GM12878 (cell line): ENCODE measurements around the gene GMNN. TPM values are rescaled to one million over a fixed set of nuclear protein-coding genes. Genes with fewer than 3 reads are reported as not detected.

Experiments used
- ATAC-seq: fragments of 200-7000 bp; cut with Tn5 transposase; 3 replicates; pipeline ENCODE4 v1.9.1; 2020; ENCODE audit warnings: mild to moderate bottlenecking, moderate library complexity
- BruUV-seq: library from RNA; stranded (reverse); fragments of 400-500 nt; replicated peaks from 2 replicates; lab custom pipeline; 2021; lab: Mats Ljungman, UMichigan
- CTCF ChIA-PET: fragments of 300-600 bp; sonication (Branson Sonifier 250); formaldehyde crosslinking; extraction: SDS; loops from one replicate; lab custom pipeline; 2021; ENCODE audit warnings: inconsistent platforms; lab: Yijun Ruan, JAX
- POLR2A ChIA-PET: fragments of 350-600 bp; formaldehyde crosslinking; extraction: SDS; loops from one replicate; lab custom pipeline; 2021; ENCODE audit warnings: inconsistent platforms; lab: Charles Lee
- RAD21 ChIA-PET: fragments of 300-600 bp; sonication (Branson Sonifier 250); formaldehyde crosslinking; loops from one replicate; lab custom pipeline; 2023; ENCODE audit warnings: antibody characterized with exemption; ENCODE audit not compliant: unreplicated experiment; lab: Charles Lee
- SMC1A ChIA-PET: fragments of 300-600 bp; sonication (Branson Sonifier 250); formaldehyde crosslinking; loops from one replicate; lab custom pipeline; 2023; ENCODE audit not compliant: unreplicated experiment, uncharacterized antibody; lab: Charles Lee
- DNase-seq: peaks from one replicate; pipeline ENCODE4 v3.0.0-alpha.2; 2011; ENCODE audit warnings: low read depth, low spot score
- FAIRE-seq: peaks from 3 replicates; lab custom pipeline; 2011; peaks lifted over from hg19 to GRCh38; lab: Jason Lieb, UNC
- H2AFZ ChIP-seq: 2 replicates; pipeline ENCODE4 v1.6.0; 2011; ENCODE audit warnings: low read depth, low read length, control low read depth; ENCODE audit not compliant: control insufficient read depth
- H3K27ac ChIP-seq: 2 replicates; pipeline ENCODE4 v1.5.1; 2011; ENCODE audit warnings: control low read depth; ENCODE audit not compliant: control insufficient read depth, insufficient read depth
- H3K27me3 ChIP-seq, 2 experiments: replicated peaks in 1 of 2; 2 replicates each; pipeline versions ENCODE4 v1.6.0 to v1.6.1; 2011; ENCODE audit warnings: low read length in 1 of 2; ENCODE audit not compliant: control insufficient read depth in 2 of 2, insufficient read depth in 2 of 2
- H3K36me3 ChIP-seq, 2 experiments: 2 replicates each; pipeline ENCODE4 v1.5.1; 2011; ENCODE audit warnings: low read length in 1 of 2; ENCODE audit not compliant: control insufficient read depth in 2 of 2, insufficient read depth in 2 of 2
- H3K4me1 ChIP-seq: 2 replicates; pipeline ENCODE4 v1.6.1; 2011; ENCODE audit warnings: mild to moderate bottlenecking, low read length, moderate library complexity, mixed read lengths; ENCODE audit not compliant: control insufficient read depth, insufficient read depth
- H3K4me2 ChIP-seq: 2 replicates; pipeline ENCODE4 v1.6.0; 2011; ENCODE audit warnings: control low read depth; ENCODE audit not compliant: control insufficient read depth, insufficient read depth
- H3K4me3 ChIP-seq: fragments of 200-600 bp; sonication (generic); 2 replicates; pipeline ENCODE4 v1.5.1; 2016
- H3K79me2 ChIP-seq: 2 replicates; pipeline ENCODE4 v1.6.0; 2011; ENCODE audit warnings: low read length; ENCODE audit not compliant: control insufficient read depth, insufficient read depth
- H3K9ac ChIP-seq: 2 replicates; pipeline ENCODE4 v1.8.0; 2011; ENCODE audit warnings: low read length, control low read depth, mixed read lengths; ENCODE audit not compliant: control insufficient read depth, insufficient read depth
- H3K9me3 ChIP-seq: replicated peaks from 3 replicates; pipeline ENCODE4 v1.5.1; 2011; ENCODE audit warnings: mild to moderate bottlenecking, low read length; ENCODE audit not compliant: control insufficient read depth, insufficient read depth
- H4K20me1 ChIP-seq: 2 replicates; pipeline ENCODE4 v1.6.0; 2011; ENCODE audit not compliant: control insufficient read depth, insufficient read depth
- CBX5 ChIP-seq: sonication (generic); IDR thresholded peaks from 2 replicates; pipeline ENCODE4 v1.6.1; 2016; ENCODE audit warnings: low read depth, moderate library complexity, mild to moderate bottlenecking, inconsistent platforms
- ESRRA ChIP-seq: IDR thresholded peaks from 2 replicates; pipeline ENCODE4 v1.6.1; 2012; ENCODE audit warnings: mild to moderate bottlenecking, low read length, improper control_type of control experiment
- FOS ChIP-seq: IDR thresholded peaks from 3 replicates; pipeline ENCODE4 v1.6.1; 2011; ENCODE audit warnings: borderline replicate concordance; ENCODE audit not compliant: insufficient read length; ENCODE audit errors: extremely low read depth
- FOXK2 ChIP-seq: fragments of 450-650 bp; IDR thresholded peaks from 2 replicates; pipeline ENCODE4 v1.6.1; 2017; ENCODE audit warnings: mild to moderate bottlenecking, moderate library complexity
- FOXM1 ChIP-seq: IDR thresholded peaks from 2 replicates; pipeline ENCODE4 v1.6.1; 2012; ENCODE audit warnings: low read depth, mild to moderate bottlenecking, inconsistent platforms, low read length, moderate library complexity
- GATAD2B ChIP-seq: fragments of 450-650 bp; conservative IDR thresholded peaks from 2 replicates; pipeline ENCODE4 v1.6.1; 2017; ENCODE audit warnings: low read depth, mild to moderate bottlenecking, moderate library complexity
- IRF4 ChIP-seq: IDR thresholded peaks from 2 replicates; pipeline ENCODE4 v1.6.1; 2011; ENCODE audit warnings: low read depth, low read length
- PML ChIP-seq: IDR thresholded peaks from 2 replicates; pipeline ENCODE4 v1.6.1; 2012; ENCODE audit warnings: low read length, inconsistent platforms
- SIX5 ChIP-seq: IDR thresholded peaks from 2 replicates; pipeline ENCODE4 v1.6.1; 2011; ENCODE audit warnings: mild to moderate bottlenecking, low read depth, low read length, moderate library complexity; ENCODE audit not compliant: severe bottlenecking
- SP1 ChIP-seq: IDR thresholded peaks from one replicate; pipeline ENCODE4 v1.6.1; 2011; ENCODE audit warnings: low read depth, low read length
- WGBS: methylation state at CpG from one replicate; pipeline ENCODE4 v1.1.6; 2016; ENCODE audit warnings: low lambda C conversion rate; ENCODE audit not compliant: insufficient replicate concordance, insufficient coverage; ENCODE audit errors: missing lambda C conversion rate; 5-methylcytosine and 5-hydroxymethylcytosine counted together
- in situ Hi-C: fragments of 300-500 bp; cut with MboI; formaldehyde crosslinking; loops from 9 replicates; pipeline ENCODE4 v1.14.3; 2018; ENCODE audit warnings: mixed read lengths
- intact Hi-C: fragments of 100-400 bp; cut with micrococcal nuclease; formaldehyde crosslinking; loops from one replicate; pipeline ENCODE4 v1.14.2; 2022; ENCODE audit not compliant: unreplicated experiment
- polyA plus RNA-seq, 11 experiments: library from polyadenylated mRNA; depleted of rRNA in 4 of 11; unstranded in 6 of 11; stranded (reverse) in 5 of 11; fragments of >200 nt; fragmentation: Nextera tagmentation in 4 of 11; fragmentation: Illumina TruSeq in 1 of 11; extraction: Ambion mirVana in 4 of 11; extraction: Trizol in 1 of 11; gene quantifications; 1 replicate in 1 of 11; 2 replicates in 10 of 11; pipeline versions ENCODE4 v1.2.1 to v1.2.3, GENCODE V29; 2011 to 2016; ENCODE audit warnings: inconsistent platforms in 2 of 11, missing spikeins in 2 of 11, low read depth in 1 of 11
- total RNA-seq, 4 experiments: library from RNA; depleted of rRNA in 3 of 4; stranded (reverse); fragments of >200 nt in 3 of 4; fragmentation: Illumina TruSeq in 1 of 4; extraction: Trizol in 1 of 4; gene quantifications; 2 replicates each; pipeline versions ENCODE4 v1.2.1 to v1.2.3, GENCODE V29; 2013 to 2021
- TF ChIP-seq, protein P1 (sequence below): IDR thresholded peaks from 2 replicates; pipeline ENCODE4 v1.6.1; 2012; ENCODE audit warnings: low read length, inconsistent platforms

The GMNN gene
- total and polyA plus RNA-seq, 10 of the 15 experiments (the other 5 are each of a cell fraction or from before 2014, with no cell fraction given): 51.9 to 153 (median 105) TPM

DNA sequence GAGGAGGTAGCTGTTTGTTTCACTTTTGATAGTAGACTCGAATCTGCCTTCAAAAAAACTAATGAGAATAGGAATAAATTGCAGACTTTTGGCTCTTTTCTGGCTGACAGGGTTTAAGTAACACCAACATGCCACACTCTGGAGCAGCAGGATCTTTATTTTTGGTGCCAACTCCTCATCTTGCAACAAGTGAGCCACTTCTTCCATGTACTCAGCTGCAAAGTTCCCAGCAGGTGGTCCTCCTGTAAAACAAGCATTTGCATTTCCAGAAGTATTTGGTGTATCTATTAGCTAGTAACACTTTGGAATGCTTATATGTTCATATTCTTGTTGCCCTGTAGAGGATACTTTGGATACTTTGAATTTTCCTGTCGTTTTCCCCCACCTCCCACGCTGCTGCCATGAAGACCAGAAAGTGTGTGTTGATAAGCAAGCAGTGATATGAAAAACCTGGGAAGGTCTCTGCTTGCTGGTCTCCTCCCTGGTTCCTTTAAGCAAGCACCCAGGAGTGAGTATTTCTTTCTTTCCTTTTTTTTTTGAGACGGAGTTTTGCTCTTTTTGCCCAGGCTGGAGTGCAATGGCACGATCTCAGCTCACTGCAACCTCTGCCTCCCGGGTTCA is 23.0 kb downstream of the GMNN start:
- intact Hi-C loops: no loop called here
- no peaks in the 10 kb centered on the region for H3K4me1 ChIP-seq
- no peak overlapping the region for H3K27ac ChIP-seq
- H3K9me3 ChIP-seq: no peaks in the 10 kb centered on the region
- no peaks in the 10 kb centered on the region for H3K36me3 ChIP-seq
- no peaks in the 10 kb centered on the region for H3K27me3 ChIP-seq
- ChIA-PET RAD21 (interaction anchor here (0.8 to 1.0 kb wide), 2 partner anchors 274 to 288 kb away, joined by 3 read pairs; no protein-coding TSS in a partner anchor), CTCF (interaction anchor here (1.2 to 1.4 kb wide), 3 partner anchors 11 to 273 kb away, joined by 3 to 4 read pairs (median 4); no protein-coding TSS in a partner anchor)
- H2AFZ ChIP-seq: no peak overlapping the region
- no peak overlapping the region for H3K4me3 ChIP-seq
- ATAC-seq (no peak), DNase-seq (no peak)
- no peak overlapping the region for H3K9ac ChIP-seq
- no peak for TF ChIP-seq FOS
- no peak for TF ChIP-seq FOXK2
- no peak for TF ChIP-seq IRF4
- no peak for TF ChIP-seq SIX5
- TF ChIP-seq ESRRA: no peak
- no peak for TF ChIP-seq GATAD2B
- TF ChIP-seq, protein P1, sequence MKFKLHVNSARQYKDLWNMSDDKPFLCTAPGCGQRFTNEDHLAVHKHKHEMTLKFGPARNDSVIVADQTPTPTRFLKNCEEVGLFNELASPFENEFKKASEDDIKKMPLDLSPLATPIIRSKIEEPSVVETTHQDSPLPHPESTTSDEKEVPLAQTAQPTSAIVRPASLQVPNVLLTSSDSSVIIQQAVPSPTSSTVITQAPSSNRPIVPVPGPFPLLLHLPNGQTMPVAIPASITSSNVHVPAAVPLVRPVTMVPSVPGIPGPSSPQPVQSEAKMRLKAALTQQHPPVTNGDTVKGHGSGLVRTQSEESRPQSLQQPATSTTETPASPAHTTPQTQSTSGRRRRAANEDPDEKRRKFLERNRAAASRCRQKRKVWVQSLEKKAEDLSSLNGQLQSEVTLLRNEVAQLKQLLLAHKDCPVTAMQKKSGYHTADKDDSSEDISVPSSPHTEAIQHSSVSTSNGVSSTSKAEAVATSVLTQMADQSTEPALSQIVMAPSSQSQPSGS: no peak
- TF ChIP-seq CBX5: no peak
- TF ChIP-seq FOXM1: no peak
- TF ChIP-seq SP1: no peak
- no peak for TF ChIP-seq PML
- TF ChIP-seq, all 136 proteins: peak for 0
- Histone ChIP-seq H3K79me2 (no peaks in the 10 kb centered on the region), H3K4me2 (no peak overlapping the region), H4K20me1 (no peaks in the 10 kb centered on the region)
- 87% methylated on average over 6 of the region's 6 CpGs for WGBS
- SMC1A ChIA-PET: interaction anchor here (1.4 to 5.1 kb wide), 4 partner anchors 9 to 220 kb away, joined by 3 to 25 read pairs (median 14); no protein-coding TSS in a partner anchor
- FAIRE-seq: no peak
- no TSS peak for BruUV-seq
- in situ Hi-C loops: no loop called here
- POLR2A ChIA-PET: interaction anchor here (0.6 to 0.8 kb wide), 2 partner anchors 13 to 24 kb away, joined by 4 to 5 read pairs; no protein-coding TSS in a partner anchor
